Loucy (cell line): Measurements from ENCODE around the gene EXD3.

Experiments
- EZH2phosphoT487 ChIP-seq: fragments of 200-600 bp; IDR thresholded peaks from 2 replicates; pipeline ENCODE4 v1.6.1; 2018; ENCODE audit warnings: antibody characterized with exemption, mild to moderate bottlenecking, moderate library complexity, borderline replicate concordance
- TF ChIP-seq, protein P1 (sequence below): fragments of 200-600 bp; sonication (generic); conservative IDR thresholded peaks from 2 replicates; pipeline ENCODE4 v1.5.1; 2014; ENCODE audit warnings: mild to moderate bottlenecking, antibody characterized with exemption, low read length

DNA sequence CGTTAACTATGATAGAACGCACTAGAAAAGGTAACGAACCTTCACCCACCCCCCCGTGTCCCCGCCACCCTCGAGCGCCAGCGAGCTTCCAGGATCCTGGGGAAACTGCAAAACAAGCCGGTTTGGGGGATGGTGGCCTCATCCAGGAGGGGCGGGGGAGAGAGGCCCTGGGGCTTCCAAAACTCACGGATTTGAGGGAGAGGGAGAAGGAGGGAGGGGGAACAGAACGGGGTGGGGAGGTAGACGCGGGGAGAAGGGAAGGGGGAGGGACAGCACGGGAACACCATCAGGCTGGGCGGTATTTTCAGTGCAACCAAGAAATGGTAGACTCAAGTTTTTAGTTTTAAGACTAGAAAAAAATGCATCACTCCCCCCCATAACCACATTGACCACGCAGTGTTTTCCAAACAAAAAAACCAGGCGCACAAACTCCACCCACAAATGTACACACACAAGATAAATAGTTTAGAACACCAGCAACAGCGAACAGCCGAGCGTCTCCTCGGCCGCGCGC, 122.3 kb downstream of the EXD3 start:
- TF ChIP-seq, protein P1, sequence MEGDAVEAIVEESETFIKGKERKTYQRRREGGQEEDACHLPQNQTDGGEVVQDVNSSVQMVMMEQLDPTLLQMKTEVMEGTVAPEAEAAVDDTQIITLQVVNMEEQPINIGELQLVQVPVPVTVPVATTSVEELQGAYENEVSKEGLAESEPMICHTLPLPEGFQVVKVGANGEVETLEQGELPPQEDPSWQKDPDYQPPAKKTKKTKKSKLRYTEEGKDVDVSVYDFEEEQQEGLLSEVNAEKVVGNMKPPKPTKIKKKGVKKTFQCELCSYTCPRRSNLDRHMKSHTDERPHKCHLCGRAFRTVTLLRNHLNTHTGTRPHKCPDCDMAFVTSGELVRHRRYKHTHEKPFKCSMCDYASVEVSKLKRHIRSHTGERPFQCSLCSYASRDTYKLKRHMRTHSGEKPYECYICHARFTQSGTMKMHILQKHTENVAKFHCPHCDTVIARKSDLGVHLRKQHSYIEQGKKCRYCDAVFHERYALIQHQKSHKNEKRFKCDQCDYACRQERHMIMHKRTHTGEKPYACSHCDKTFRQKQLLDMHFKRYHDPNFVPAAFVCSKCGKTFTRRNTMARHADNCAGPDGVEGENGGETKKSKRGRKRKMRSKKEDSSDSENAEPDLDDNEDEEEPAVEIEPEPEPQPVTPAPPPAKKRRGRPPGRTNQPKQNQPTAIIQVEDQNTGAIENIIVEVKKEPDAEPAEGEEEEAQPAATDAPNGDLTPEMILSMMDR = no peak
- no peak for TF ChIP-seq EZH2phosphoT487
